Measurements from ENCODE around the gene KCNJ6.

The KCNJ6 gene

DNA sequence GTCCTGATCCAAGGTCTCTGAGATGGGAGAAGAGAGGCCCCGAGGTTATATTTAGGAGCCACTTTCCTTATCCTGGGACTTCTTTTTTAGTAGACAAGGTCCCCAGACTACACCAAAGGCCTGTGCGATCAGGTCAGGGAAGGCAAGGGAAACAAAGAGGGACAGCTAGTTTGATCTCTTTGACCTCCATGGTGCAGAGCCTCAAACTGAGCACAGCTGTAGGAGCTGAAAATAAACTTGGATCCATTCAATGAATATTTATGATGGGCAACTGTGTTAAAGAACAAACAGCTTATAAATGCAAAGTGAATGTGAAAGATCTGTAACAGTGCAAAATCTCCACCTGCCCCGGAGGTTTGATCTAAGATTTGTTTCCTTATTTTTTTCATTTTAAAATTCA, 293.1 kb downstream of the KCNJ6 start:
- H2AFZ ChIP-seq (ENCODE audit: low read depth, low read length) = no peak overlapping the region

GRCh38 chr21:37622755-37623154, 293.5 kb downstream of the KCNJ6 start:
- no peak overlapping the region for H3K9ac ChIP-seq (ENCODE audit: low read length)
- no peak overlapping the region for H2AFZ ChIP-seq (ENCODE audit: low read depth, low read length)
- no peaks in the 10 kb centered on the region for H4K20me1 ChIP-seq (ENCODE audit: insufficient read depth, low read length)
- no peaks in the 10 kb centered on the region for H3K9me3 ChIP-seq (ENCODE audit: insufficient read depth, low read length)
- no peaks in the 10 kb centered on the region for H3K4me1 ChIP-seq (ENCODE audit: low read length)
- TF ChIP-seq, protein P1, sequence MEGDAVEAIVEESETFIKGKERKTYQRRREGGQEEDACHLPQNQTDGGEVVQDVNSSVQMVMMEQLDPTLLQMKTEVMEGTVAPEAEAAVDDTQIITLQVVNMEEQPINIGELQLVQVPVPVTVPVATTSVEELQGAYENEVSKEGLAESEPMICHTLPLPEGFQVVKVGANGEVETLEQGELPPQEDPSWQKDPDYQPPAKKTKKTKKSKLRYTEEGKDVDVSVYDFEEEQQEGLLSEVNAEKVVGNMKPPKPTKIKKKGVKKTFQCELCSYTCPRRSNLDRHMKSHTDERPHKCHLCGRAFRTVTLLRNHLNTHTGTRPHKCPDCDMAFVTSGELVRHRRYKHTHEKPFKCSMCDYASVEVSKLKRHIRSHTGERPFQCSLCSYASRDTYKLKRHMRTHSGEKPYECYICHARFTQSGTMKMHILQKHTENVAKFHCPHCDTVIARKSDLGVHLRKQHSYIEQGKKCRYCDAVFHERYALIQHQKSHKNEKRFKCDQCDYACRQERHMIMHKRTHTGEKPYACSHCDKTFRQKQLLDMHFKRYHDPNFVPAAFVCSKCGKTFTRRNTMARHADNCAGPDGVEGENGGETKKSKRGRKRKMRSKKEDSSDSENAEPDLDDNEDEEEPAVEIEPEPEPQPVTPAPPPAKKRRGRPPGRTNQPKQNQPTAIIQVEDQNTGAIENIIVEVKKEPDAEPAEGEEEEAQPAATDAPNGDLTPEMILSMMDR (IDR thresholded peaks at IDR 0.05; ENCODE audit: low read depth, low read length) = no peak
- TF ChIP-seq EZH2phosphoT487 (IDR thresholded peaks at IDR 0.05; ENCODE audit: low read depth) = no peak
- H3K36me3 ChIP-seq (replicated peaks; ENCODE audit: low read depth, low read length) = no peaks in the 10 kb centered on the region
- no peak overlapping the region for H3K27ac ChIP-seq (ENCODE audit: low read length)
- no peak overlapping the region for H3K4me3 ChIP-seq (ENCODE audit: low read length)
- H3K27me3 ChIP-seq (ENCODE audit: low read depth, low read length) = 0 out of 2 replicates have a peak, but pooled peaks cover 6% of the 10 kb centered on the region
- H3K79me2 ChIP-seq (ENCODE audit: low read length) = no peaks in the 10 kb centered on the region
- H3K4me2 ChIP-seq (ENCODE audit: low read length) = no peak overlapping the region

More for the DNA sequence above, 293.1 kb downstream of the KCNJ6 start:
- Histone ChIP-seq H3K4me3 (ENCODE audit: low read length) (no peak overlapping the region), H3K9ac (ENCODE audit: low read length) (no peak overlapping the region), H3K79me2 (ENCODE audit: low read length) (no peaks in the 10 kb centered on the region), H3K4me2 (ENCODE audit: low read length) (no peak overlapping the region), H3K9me3 (ENCODE audit: insufficient read depth, low read length) (no peaks in the 10 kb centered on the region), H3K36me3 (replicated peaks; ENCODE audit: low read depth, low read length) (no peaks in the 10 kb centered on the region), H3K4me1 (ENCODE audit: low read length) (no peaks in the 10 kb centered on the region), H3K27me3 (ENCODE audit: low read depth, low read length) (0 out of 2 replicates have a peak, but pooled peaks cover 6% of the 10 kb centered on the region), H4K20me1 (ENCODE audit: insufficient read depth, low read length) (no peaks in the 10 kb centered on the region), H3K27ac (ENCODE audit: low read length) (no peak overlapping the region)
- TF ChIP-seq, protein P1 (IDR thresholded peaks at IDR 0.05; ENCODE audit: low read depth, low read length) = no peak
- no peak for TF ChIP-seq EZH2phosphoT487 (IDR thresholded peaks at IDR 0.05; ENCODE audit: low read depth)

GRCh38 chr21:37620401-37620800, 295.9 kb downstream of the KCNJ6 start:
- TF ChIP-seq, protein P1 (IDR thresholded peaks at IDR 0.05; ENCODE audit: low read depth, low read length) = no peak
- no peak for TF ChIP-seq EZH2phosphoT487 (IDR thresholded peaks at IDR 0.05; ENCODE audit: low read depth)
- H3K4me2 ChIP-seq (ENCODE audit: low read length) = no peak overlapping the region
- no peak overlapping the region for H3K4me3 ChIP-seq (ENCODE audit: low read length)
- H3K36me3 ChIP-seq (replicated peaks; ENCODE audit: low read depth, low read length) = no peaks in the 10 kb centered on the region
- no peak overlapping the region for H2AFZ ChIP-seq (ENCODE audit: low read depth, low read length)
- no peaks in the 10 kb centered on the region for H3K4me1 ChIP-seq (ENCODE audit: low read length)
- no peak overlapping the region for H3K27ac ChIP-seq (ENCODE audit: low read length)
- H3K9ac ChIP-seq (ENCODE audit: low read length) = no peak overlapping the region
- H4K20me1 ChIP-seq (ENCODE audit: insufficient read depth, low read length) = no peaks in the 10 kb centered on the region
- H3K79me2 ChIP-seq (ENCODE audit: low read length) = no peaks in the 10 kb centered on the region
- H3K27me3 ChIP-seq (ENCODE audit: low read depth, low read length) = 0 out of 2 replicates have a peak, but pooled peaks cover 6% of the 10 kb centered on the region
- H3K9me3 ChIP-seq (ENCODE audit: insufficient read depth, low read length) = no peaks in the 10 kb centered on the region

- TF ChIP-seq, protein P1 (IDR thresholded peaks at IDR 0.05; ENCODE audit: low read depth, low read length) = no peak
- TF ChIP-seq EZH2phosphoT487 (IDR thresholded peaks at IDR 0.05; ENCODE audit: low read depth) = no peak
- Histone ChIP-seq H3K9me3 (ENCODE audit: insufficient read depth, low read length) (no peaks in the 10 kb centered on the region), H3K27ac (ENCODE audit: low read length) (no peak overlapping the region), H3K27me3 (ENCODE audit: low read depth, low read length) (0 out of 2 replicates have a peak, but pooled peaks cover 6% of the 10 kb centered on the region), H3K4me1 (ENCODE audit: low read length) (no peaks in the 10 kb centered on the region), H3K4me3 (ENCODE audit: low read length) (no peak overlapping the region), H3K36me3 (replicated peaks; ENCODE audit: low read depth, low read length) (no peaks in the 10 kb centered on the region), H4K20me1 (ENCODE audit: insufficient read depth, low read length) (no peaks in the 10 kb centered on the region), H3K79me2 (ENCODE audit: low read length) (no peaks in the 10 kb centered on the region), H3K4me2 (ENCODE audit: low read length) (no peak overlapping the region), H2AFZ (ENCODE audit: low read depth, low read length) (no peak overlapping the region), H3K9ac (ENCODE audit: low read length) (no peak overlapping the region)
Measured at GRCh38 chr21:37619464-37619974, 296.7 kb downstream of the KCNJ6 start.
